Hematopoietic multipotent progenitor cell treated with erythropoietin and hydrocortisone succinate and interleukin-3 and kit ligand, for 17 days (in vitro differentiated cells): Measurements from ENCODE around the gene PCIF1.
A peak's percentile ranks its signal among the peaks of the same experiment; 100 is the strongest.
"Not testable (repeated sequence)": the region's sequence is repeated elsewhere in the genome, so short reads cannot be mapped to it uniquely, and the experiment has no call there.

Experiments used
- DNase-seq: peaks from one replicate; pipeline ENCODE4 v3.0.0-alpha.2; 2015; ENCODE audit warnings: low spot score

Gene PCIF1

DNA sequence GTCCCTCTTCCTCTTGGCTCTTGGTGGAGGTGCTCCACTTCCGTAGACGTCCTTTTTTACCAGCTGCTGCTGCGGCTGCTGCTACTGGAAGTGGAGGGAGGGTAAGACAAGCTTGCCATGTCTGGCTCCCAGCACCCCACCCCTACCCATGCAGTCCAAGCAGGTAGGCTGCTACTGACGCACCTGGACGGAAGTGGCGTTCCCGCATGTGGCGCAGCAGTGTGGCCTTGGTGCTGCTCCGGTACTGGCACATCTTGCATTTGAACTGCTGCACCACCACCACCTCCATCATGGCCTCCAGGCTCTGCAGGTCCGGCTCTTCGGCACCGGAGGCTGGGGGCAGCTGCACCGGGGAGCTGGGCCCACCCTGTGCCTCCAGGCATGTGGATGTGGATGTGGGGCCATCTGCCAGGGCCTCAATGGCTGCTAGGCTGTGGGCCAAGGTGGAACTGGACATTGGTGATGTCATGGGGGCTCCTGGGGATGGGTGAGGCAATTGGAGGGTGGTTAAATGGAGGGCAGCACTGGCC lies 33.1 kb downstream of the PCIF1 start:
- DNase-seq, result no peak

DNA sequence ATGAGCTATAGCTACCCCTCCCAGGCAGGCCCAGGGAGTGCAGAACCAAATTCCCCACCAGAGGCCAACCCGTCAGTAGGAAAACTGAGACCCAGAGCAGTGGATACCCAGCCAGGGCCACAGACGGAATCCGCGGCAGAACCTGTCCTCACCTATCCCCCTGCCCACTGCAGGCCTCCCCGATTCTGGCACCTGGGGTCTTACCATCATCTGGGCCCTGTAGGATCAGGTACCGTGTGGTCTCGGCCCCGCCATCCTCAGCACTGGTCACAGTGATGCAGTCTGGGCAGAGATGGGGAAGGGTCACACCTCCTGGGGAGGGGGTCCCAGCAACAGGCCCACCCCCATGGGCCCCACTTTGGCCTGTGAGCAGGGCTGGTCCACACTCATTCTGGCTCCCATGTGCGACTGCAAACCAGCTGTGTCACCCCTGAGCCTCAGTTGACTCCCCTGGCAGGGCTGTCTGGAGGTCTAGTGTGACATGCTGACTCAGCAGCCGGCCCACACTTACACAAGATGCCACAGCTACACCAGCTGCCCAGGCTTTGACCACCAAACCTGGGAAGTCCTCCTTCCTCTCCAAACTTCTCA lies 33.7 kb downstream of the PCIF1 start:
- no peak for DNase-seq

GRCh38 chr20:45968801-45969711 lies 34.6 kb downstream of the PCIF1 start:
- no peak for DNase-seq

- DNase-seq, result peak; percentile 81
Observed at GRCh38 chr20:45969712-45970634, 35.5 kb downstream of the PCIF1 start.

DNA sequence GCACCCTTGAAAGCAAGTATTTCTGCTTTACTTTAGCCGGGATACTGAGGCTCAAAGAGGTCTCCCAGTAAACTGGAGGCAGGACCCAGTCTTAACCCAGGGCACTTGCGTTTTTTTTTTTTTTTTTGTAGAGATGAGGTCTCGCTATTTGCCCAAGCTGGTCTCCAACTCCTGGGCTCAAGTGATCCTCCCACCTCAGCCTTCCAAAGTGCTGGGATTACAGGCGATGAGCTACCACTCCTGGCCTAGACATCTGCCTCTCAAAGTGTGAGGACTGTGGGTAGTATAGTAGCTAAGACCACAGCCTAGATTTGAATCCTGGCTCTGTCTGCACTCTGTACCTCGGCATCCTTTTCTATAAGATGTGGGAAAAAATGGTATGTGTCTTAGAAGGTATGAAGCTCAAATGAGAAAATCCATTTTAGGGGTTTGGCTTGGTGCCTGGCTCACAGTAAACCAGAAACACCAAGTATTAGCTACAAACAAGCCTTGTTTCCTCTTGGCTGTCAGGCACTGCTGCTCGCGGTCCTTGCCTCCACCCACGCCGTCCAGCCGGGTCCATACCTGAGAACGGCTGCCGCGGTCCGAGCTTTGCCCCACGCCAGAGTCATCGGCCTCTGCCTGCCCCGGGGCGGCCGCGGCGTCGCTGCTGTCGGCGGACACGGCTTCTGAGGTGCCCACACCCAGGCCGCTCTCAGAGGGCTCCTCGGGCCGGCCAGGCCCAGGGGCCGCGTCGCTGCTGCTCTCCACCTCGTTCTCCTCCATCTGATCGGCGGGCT lies 36.4 kb downstream of the PCIF1 start:
- no peak for DNase-seq

DNA sequence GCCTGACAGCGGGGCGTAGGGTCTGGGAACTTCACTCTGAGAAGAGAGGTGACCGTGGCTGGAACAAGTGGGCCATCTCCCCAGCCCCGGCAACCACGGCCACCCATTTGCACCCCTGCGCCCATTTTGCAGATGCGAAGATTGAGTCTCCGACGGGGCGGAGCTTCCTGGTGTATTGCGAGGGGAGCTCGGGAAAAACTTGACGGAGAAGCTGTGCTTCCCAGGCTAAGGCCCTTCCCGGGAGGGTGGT lies 36.9 kb downstream of the PCIF1 start:
- DNase-seq, result no peak

DNA sequence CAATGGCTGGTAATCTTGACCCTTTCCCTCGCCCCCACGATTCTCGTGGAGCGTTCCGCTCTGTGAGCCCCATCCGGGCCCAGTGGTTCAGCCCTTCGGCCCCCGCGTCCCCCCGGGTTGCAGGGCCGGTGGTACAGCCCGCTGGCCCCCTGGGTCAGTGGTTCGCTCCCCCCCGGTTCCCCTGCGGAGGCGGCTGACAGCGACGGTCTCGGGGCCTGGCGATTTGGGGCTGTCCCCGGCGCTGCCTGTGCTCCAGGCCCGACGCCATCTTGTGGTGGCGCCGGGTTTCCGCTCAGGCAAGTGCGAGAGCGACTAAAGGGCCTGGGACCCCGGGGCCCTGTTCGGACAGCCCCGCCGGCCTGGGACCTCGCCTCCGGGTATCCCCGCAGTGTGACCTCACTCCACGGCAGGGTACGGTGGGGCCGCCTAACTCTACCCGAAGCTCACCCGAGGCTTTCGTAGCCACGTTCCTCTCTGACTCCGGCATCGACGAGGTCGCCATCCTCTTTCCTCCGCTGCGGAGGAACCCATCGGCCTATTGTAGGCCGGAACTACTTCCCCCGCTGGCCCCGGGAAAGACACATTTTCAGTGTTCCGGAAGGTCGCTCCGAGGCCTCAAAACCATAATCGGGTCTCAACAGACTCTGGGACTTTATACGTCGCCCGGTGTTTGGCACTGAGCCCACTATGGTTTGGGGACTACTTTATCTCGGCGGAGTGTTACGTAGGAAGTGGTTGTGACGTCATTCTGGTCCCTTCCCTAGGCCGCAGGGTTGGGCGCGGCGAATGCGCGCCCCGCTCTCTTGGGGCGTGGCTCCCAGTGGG lies 37.4 kb downstream of the PCIF1 start, which contains the start of gene ZNF335:
Gene ZNF335, minus strand, starts transcription at position 529 of the 825 bp plus-strand sequence. CDS start 793 bp downstream, outside the sequence.
- peak; percentile 99 for DNase-seq

DNA sequence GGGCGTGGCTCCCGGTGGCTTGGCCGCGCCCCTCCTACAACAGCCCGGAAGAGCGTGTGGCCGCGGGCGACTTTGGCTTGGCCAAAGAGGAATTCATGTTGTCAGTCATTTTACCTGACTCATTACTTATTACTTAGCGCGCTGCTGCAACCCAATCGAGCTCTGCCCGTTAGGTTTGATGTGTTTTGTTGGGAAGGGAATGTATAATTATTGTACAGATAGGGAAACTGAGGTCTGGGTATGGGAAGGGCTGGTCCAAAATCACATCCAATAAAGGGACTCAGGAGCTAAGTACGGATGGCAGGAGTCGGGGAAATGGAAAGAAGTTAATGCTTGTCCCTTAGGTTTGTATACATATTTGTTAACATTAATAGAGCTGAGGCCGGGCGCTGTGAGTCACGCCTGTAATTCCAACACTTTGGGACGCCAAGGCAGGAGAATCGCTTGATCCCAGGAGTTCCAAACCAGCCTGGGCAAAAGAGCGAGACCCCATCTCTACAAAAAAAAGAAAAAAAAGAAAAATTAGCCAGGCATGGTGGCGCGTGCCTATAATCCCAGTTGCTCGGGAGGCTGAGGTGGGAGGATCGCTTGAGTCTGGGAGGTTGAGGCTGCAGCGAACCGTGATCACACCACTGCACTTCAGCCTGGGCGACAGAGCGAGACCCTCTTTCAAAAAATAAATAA lies 38.2 kb downstream of the PCIF1 start:
- no peak for DNase-seq

GRCh38 chr20:45974896-45975565 lies 40.5 kb downstream of the PCIF1 start:
- DNase-seq, result no peak

DNA sequence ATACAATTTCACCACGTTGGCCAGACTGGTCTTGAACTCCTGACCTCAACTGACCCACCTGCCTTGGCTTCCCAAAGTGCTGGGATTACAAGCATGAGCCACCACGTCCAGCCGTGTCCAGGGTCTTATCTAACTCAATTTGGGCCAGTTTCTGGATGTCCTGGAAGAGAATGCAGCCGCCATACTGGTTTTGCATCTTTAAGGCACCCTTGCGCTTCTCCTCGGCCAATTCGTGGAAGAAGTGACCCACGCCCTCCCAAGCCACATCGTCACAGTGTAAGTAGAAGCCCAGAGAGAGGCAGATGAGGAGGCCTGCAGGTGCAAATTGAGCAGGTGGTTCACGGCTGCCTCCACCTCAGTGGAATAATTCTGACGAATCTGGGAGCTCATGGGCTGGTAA lies 41.2 kb downstream of the PCIF1 start:
- no peak for DNase-seq

- no peak for DNase-seq
Observed at GRCh38 chr20:45976086-45976485, 41.6 kb downstream of the PCIF1 start.

DNA sequence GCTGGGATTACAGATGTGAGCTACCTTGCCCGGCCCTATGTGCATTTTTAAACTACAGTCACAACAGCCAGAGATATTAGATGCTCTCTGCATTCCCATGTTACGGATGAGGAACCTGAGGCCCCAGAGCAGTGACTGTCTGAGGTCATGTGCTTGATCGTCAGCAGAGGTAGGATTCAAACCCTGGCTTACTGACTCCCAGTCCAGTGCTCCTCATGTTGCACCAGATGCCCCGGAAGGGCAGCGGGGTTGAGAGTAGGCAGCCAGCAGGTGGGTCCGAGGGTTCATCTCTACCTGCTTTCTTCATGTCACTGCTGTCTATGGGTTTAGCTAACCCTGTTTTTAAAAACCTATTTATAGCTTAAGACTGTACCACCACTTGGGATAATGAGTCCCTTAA lies 46.8 kb downstream of the PCIF1 start:
- DNase-seq, result no peak

DNA sequence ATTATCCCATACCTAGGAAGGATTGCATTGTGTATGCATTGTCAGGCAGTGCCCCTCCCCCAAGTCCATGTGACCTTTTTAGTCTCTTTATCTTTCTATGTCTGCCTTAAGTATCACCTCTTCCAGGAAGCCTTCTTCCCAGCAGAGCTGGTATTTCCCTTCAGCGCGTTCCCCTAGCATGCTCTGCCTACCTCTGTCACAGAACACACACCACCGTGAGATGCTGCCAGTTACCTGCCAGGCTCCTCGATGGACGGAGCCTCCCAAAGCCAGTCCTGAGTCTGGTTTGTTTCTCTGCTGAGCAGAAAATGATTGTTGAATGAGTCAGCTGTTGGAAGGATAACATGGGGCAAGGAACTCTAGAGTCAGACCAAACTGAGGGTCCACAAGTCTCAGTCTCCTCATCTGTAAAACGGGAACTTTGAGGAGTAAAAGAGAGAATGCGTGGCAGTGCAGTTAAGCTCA lies 48.8 kb downstream of the PCIF1 start:
- DNase-seq, result no peak

GRCh38 chr20:45985573-45985972 lies 51.1 kb downstream of the PCIF1 start:
- no peak for DNase-seq

DNA sequence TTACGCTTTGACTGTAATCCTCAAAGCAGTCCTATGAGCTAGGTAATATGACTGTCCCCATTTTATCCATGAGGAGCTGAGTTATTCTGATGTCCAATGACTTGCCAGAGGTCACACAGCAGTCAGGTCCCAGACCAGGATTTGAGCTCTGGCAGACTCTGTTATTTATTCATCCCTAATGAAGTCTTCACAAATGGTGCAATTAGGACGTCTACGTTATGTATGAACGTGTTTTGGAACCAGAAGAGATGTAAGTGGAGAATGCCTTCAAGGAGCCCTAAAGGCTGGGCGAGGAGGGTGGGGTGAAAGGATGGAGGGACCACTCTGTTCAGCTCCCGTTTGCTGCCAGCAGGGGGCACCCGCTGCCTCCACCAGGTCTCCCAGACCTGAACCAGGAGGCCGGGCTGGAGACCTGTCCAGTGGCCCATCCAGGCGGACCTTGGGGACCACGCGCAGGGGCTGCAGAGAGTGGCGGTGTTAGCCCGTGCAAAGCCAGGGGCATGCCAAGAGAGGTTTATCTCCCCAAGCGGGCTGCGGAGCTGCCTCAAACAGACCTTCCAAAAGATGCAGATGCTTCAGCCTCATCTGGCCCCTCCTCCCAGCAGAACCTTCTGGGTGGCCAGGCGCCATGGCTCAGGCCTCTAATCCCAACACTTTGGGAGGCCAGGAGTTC lies 52.8 kb downstream of the PCIF1 start:
- DNase-seq, result peak; percentile 76

DNA sequence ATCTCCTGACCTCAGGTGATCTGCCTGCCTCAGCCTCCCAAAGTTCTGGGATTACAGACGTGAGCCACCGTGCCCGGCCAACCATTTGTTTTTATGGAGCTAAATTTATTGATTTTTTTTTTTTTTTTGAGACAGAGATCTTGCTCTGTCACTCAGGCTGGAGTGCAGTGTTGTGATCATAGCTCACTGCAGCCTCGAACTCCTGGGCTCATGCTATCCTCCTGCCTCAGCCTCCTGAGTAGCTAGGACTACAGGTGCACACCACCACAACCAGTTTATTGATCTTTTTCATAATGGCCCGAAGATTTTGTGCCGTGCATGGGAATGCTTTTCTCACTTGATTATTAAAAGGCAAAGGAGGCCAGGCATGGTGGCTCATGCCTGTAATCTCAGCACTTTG lies 54.3 kb downstream of the PCIF1 start:
- DNase-seq, result not testable (repeated sequence)

GRCh38 chr20:45991616-45992015 lies 57.1 kb downstream of the PCIF1 start:
- no peak for DNase-seq

GRCh38 chr20:45993197-45993951 lies 58.9 kb downstream of the PCIF1 start:
- DNase-seq, result no peak
